DMS79 (cell line): ENCODE measurements around the gene IQSEC3.
A peak's percentile ranks its signal among the peaks of the same experiment; 100 is the strongest.

Experiments used
- DNase-seq: peaks from one replicate; lab custom pipeline; 2025; lab: John Stamatoyannopoulos, UW

The IQSEC3 gene

DNA sequence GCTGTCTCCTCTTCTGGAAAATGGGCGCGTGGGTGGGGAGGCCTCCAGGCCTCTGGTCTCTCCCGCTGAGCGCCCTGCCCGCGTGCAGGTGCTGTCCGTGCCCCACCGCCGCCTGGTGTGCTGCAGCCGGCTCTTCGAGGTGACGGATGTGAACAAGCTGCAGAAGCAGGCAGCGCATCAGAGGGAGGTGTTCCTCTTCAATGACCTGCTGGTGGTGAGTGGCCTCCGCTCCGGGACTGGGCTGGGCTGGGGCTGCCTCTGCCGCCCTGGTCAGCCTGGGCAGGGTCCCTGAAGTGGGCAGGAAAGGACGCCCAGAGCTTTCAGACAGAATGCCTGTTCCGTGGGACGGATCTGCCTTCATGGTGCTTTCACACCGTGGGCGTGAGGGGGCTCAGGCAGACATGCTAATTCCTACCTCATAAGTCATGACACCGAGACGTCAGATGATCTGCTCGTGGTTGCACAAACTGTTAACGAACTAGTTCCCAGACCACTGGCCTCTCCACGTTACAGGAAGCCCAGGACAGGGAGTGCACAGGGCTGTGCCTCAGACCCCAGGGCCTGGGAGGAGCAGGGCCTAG is 96.9 kb downstream of the IQSEC3 start:
- DNase-seq: no peak

DNA sequence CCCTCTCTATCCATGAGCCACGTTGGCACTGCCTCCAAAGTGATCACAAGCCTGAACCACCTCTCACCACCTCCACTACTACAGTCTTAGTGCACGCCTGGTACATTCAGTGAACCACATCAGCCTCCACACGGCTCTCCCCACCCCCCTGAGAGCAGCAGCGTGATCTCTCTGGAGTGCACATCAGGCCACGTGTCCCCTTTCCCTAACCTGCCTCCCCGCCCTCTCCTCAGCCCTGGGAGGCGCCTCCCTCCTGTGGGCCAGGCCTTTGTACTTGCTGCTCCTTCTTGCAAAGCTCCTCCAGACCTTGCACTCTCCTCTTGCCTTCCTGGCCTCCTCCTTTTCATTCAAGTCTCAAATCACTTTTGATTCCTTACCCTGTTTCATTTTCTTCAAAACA is 97.6 kb downstream of the IQSEC3 start:
- DNase-seq: peak; percentile 47

DNA sequence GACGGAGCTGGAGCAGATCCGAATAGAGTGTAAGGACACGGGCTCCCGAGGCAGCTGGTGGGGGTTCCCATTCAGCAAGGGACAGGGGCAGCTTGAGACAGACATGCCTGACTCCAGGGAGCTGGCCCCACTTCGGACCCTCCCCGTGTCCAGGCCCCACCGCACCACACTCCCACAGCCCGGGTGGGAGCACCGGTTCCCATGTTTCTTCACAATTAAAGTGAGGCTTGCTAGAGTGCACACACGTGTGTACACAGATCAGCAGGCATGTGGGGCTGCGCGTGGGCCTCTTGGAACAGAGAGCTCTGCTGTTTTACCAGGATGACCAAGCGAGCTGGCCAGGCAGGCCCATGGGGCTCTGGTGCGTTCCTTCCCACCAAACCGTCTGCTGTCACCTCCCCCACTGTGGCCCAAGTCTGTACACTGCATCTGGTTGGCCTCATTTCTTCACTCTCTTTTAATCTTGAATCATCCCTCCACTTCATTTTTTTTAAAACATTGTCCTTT is 99.3 kb downstream of the IQSEC3 start:
- DNase-seq: no peak

GRCh38 chr12:166425-167075 is 100.0 kb downstream of the IQSEC3 start:
- no peak for DNase-seq

- DNase-seq: no peak
These were observed 101.5 kb downstream of the IQSEC3 start for GRCh38 chr12:167959-168600.

- no peak for DNase-seq
These were observed 102.4 kb downstream of the IQSEC3 start for GRCh38 chr12:168763-169525.

GRCh38 chr12:169528-170370 is 103.2 kb downstream of the IQSEC3 start:
- no peak for DNase-seq

- DNase-seq: no peak
These were observed 104.0 kb downstream of the IQSEC3 start for GRCh38 chr12:170371-171225.

DNA sequence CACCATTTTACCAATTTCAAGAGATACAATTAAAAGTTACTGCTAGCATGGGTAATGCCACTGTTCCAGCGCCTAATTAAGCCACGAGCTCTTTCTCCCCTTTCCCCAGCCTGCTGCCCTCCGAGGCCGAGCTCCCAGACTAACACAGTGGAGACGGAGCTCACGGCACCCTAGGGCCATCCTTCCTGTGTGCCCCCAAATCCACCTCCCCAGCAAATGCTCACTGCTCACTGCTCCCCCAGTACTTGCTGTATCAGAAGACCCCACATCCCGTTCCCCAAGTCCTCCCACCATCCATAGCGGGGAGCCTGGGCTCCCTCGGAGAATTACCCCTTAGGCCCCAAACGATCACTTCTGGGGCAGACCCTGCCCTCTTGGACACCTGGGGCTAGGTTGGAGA is 104.7 kb downstream of the IQSEC3 start:
- DNase-seq: no peak

DNA sequence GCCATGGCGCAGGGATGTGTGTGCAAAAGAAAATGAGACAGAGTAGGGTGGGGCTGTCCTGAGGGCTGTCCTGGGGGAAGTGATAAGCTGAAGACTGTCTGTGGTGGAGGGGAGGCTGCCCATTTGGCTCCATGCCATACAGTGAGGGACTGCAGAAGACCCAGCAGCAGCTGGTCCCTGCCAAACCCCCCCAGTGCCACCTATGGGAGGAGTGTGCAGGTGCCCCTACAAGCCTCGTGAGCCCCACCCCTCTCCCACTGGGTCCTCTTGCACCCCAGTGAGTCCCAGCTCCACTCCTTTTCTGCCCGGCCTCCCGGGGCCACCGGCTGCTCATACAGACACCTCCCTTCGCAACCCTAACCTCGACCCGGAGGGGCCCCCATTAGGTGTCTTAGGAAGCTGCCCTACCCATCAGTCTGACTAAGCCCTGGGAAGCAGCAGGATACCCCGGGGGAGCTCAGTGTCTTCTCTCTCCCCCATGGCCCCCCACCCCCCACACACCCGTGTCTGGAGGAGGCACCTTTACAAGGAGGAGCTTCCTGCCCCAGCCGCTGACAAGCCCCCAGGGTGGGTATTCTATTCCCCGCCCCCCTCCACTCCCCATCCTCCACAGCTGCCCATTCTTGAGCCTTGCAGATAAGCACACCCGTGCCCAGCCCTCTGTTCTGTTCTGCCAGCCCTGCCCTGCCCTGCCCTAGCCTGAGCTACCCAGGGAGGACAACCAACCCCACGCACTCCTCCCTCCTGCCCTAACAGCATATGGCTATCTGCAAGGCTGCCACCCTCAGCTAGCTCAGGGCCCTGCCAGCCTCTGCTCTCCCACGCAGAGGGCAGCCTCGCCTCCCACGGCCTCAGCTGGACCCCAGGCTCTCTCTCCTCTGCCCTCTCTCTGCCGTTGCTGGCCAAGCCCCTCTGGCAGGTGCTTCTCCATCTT is 105.4 kb downstream of the IQSEC3 start:
- DNase-seq: no peak

GRCh38 chr12:172732-173161 is 106.2 kb downstream of the IQSEC3 start:
- no peak for DNase-seq

DNA sequence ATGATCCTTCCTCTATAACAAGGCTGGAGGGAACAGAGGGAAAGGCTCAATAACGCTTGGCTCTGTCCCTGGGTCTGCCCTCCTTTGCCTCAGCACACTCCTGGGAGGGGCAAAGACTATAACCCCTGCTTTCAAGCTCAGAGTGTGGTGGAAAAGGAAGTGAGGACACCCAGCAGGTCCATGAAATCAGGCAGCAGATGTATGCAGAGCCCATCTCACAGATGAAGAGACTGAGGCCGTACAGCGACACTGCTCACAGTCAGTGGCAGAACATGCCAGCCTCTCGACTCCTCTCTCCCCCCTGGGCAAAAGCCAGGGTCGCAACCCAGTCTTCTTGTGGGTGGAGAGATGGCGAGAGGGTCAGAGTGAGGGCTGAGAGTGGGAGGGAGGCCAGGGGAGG is 107.6 kb downstream of the IQSEC3 start:
- DNase-seq: no peak

DNA sequence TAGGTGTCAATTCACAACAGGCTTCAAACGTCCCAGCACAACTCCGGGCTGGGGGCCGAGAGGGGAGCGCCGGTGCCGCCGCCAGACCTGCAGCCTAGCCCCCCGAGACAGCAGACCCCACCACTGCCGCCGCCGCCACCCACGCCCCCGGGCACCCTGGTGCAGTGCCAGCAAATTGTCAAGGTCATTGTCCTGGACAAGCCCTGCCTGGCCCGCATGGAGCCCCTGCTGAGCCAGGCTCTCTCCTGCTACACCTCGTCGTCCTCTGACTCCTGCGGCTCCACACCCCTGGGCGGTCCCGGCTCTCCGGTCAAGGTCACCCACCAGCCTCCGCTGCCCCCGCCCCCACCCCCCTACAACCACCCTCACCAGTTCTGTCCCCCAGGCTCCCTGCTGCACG is 108.0 kb downstream of the IQSEC3 start:
- no peak for DNase-seq

- DNase-seq: peak; percentile 39
These were observed 108.7 kb downstream of the IQSEC3 start for GRCh38 chr12:175250-175649.

GRCh38 chr12:175759-176158 is 109.2 kb downstream of the IQSEC3 start:
- DNase-seq: no peak

DNA sequence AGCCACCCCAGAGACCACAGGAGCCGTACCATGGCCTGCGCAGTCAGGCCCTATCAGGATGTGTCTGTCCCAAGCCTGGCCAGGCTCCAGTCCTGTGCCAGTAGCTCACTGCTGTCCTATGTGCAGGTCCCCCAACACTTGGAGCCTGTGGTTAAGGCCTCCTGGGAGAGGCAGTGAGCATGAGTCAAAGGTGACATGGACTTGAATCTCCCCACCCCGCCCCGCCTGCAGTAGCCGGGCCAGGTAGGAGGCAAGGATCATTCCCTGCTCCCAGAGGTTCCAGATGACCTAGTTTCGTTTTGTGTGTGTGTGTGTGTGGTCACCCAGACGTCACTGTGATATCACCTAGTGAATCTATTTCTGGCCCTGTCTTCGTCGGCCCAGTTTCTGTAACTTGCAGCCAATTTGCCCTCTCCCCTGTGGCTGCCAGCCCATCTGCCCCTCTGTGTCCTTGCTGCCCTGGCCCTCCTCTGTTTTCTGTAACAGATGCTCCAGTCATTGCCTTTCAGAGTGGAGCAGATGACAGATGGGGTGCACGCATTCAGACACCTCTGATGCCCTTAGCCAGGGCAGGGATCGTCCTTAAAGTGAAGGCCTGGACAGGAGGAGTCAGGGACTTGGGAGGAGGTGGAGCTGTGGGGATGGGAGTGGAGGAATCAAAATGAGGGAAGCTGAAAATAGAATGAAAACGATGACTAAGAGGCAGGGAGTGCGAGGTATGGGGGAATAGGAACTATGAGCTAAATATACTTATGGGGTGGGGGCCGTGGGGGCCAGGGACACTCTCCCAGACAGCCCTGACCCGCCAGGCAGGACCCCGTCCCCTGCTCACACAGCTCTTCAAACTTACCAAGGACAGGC is 110.0 kb downstream of the IQSEC3 start:
- no peak for DNase-seq

- DNase-seq: no peak
These were observed 110.9 kb downstream of the IQSEC3 start for GRCh38 chr12:177336-177979.
